RWPE2 (cell line): Measurements from ENCODE around the gene VTCN1.

Experiments used
- ATAC-seq: fragments of 200-7000 bp; cut with Tn5 transposase; 3 replicates; pipeline ENCODE4 v1.9.1; 2021; ENCODE audit warnings: low read depth
- DNase-seq: peaks from one replicate; pipeline ENCODE4 v3.0.0-alpha.2; 2020; ENCODE audit warnings: low spot score
- H3K27ac ChIP-seq: fragments of 450-650 bp; 2 replicates; pipeline ENCODE4 v1.5.1; 2017; ENCODE audit warnings: mild to moderate bottlenecking; ENCODE audit not compliant: poor library complexity, severe bottlenecking
- H3K27me3 ChIP-seq: fragments of 250-450 bp; sonication (Bioruptor Pico); 2 replicates; pipeline ENCODE4 v1.5.1; 2021; ENCODE audit warnings: mild to moderate bottlenecking, moderate library complexity; ENCODE audit not compliant: insufficient read depth, poor library complexity, severe bottlenecking
- H3K36me3 ChIP-seq: fragments of 250-450 bp; sonication (Bioruptor Pico); 2 replicates; pipeline ENCODE4 v1.5.1; 2020; ENCODE audit warnings: low read depth, mild to moderate bottlenecking, moderate library complexity
- H3K4me1 ChIP-seq: fragments of 250-450 bp; sonication (Bioruptor Pico); 2 replicates; pipeline ENCODE4 v1.5.1; 2021; ENCODE audit warnings: mild to moderate bottlenecking, moderate library complexity; ENCODE audit not compliant: insufficient read depth, poor library complexity, severe bottlenecking
- H3K4me3 ChIP-seq: fragments of 250-450 bp; sonication (Bioruptor Pico); 2 replicates; pipeline ENCODE4 v1.5.1; 2021; ENCODE audit warnings: mild to moderate bottlenecking, moderate library complexity; ENCODE audit not compliant: severe bottlenecking
- H3K9me3 ChIP-seq: fragments of 250-450 bp; sonication (Bioruptor Pico); 2 replicates; pipeline ENCODE4 v1.5.1; 2021; ENCODE audit warnings: mild to moderate bottlenecking, moderate library complexity; ENCODE audit not compliant: severe bottlenecking
- CTCF ChIP-seq: fragments of 450-650 bp; IDR thresholded peaks from one replicate; pipeline ENCODE4 v1.5.1; 2017; ENCODE audit warnings: mild to moderate bottlenecking, moderate library complexity; ENCODE audit not compliant: poor library complexity, severe bottlenecking

VTCN1 gene

GRCh38 chr1:117201808-117202207, 8.9 kb downstream of the VTCN1 start:
- no peaks in the 10 kb centered on the region for H3K4me1 ChIP-seq
- TF ChIP-seq CTCF: no peak
- H3K27me3 ChIP-seq: no peaks in the 10 kb centered on the region
- DNase-seq (no peak), ATAC-seq (no peak)
- H3K36me3 ChIP-seq: no peaks in the 10 kb centered on the region
- H3K9me3 ChIP-seq: no peaks in the 10 kb centered on the region
- no peak overlapping the region for H3K27ac ChIP-seq
- no peak overlapping the region for H3K4me3 ChIP-seq

GRCh38 chr1:117198097-117198496, 12.6 kb downstream of the VTCN1 start:
- Histone ChIP-seq H3K27ac (no peak overlapping the region), H3K4me3 (no peak overlapping the region), H3K27me3 (no peaks in the 10 kb centered on the region), H3K4me1 (no peaks in the 10 kb centered on the region), H3K9me3 (no peaks in the 10 kb centered on the region), H3K36me3 (no peaks in the 10 kb centered on the region)
- no peak for ATAC-seq
- DNase-seq: no peak
- no peak for TF ChIP-seq CTCF

GRCh38 chr1:117189726-117190125, 21.0 kb downstream of the VTCN1 start:
- ATAC-seq (no peak), DNase-seq (no peak)
- Histone ChIP-seq H3K4me3 (no peak overlapping the region), H3K36me3 (no peaks in the 10 kb centered on the region), H3K4me1 (no peaks in the 10 kb centered on the region), H3K27ac (no peak overlapping the region), H3K9me3 (no peaks in the 10 kb centered on the region), H3K27me3 (no peaks in the 10 kb centered on the region)
- no peak for TF ChIP-seq CTCF

GRCh38 chr1:117188816-117189437, 21.8 kb downstream of the VTCN1 start:
- no peaks in the 10 kb centered on the region for H3K36me3 ChIP-seq
- no peaks in the 10 kb centered on the region for H3K27me3 ChIP-seq
- no peak overlapping the region for H3K4me3 ChIP-seq
- no peaks in the 10 kb centered on the region for H3K4me1 ChIP-seq
- DNase-seq (no peak), ATAC-seq (no peak)
- H3K27ac ChIP-seq: no peak overlapping the region
- no peak for TF ChIP-seq CTCF
- H3K9me3 ChIP-seq: no peaks in the 10 kb centered on the region

- no peaks in the 10 kb centered on the region for H3K9me3 ChIP-seq
- H3K4me1 ChIP-seq: no peaks in the 10 kb centered on the region
- H3K36me3 ChIP-seq: no peaks in the 10 kb centered on the region
- no peaks in the 10 kb centered on the region for H3K27me3 ChIP-seq
- no peak overlapping the region for H3K27ac ChIP-seq
- DNase-seq (no peak), ATAC-seq (no peak)
- H3K4me3 ChIP-seq: no peak overlapping the region
- no peak for TF ChIP-seq CTCF
Observed at GRCh38 chr1:117188170-117188815, 22.4 kb downstream of the VTCN1 start.
